G401 (cell line): Measurements from ENCODE around the gene FLNC. TPM values are rescaled to one million over a fixed set of nuclear protein-coding genes. Genes with fewer than 3 reads are reported as not detected.

Experiments used
- DNase-seq: peaks from one replicate; pipeline ENCODE4 v3.0.0-alpha.2; 2015; ENCODE audit warnings: low spot score
- in situ Hi-C: cut with HindIII; loops from 2 replicates; pipeline ENCODE4 v1.10.0; 2016; ENCODE audit warnings: low sequenced_read_pairs, mixed read lengths
- total RNA-seq: library from RNA; depleted of rRNA; stranded (reverse); fragments of >200 nt; shearing (Covaris generic); gene quantifications from 2 replicates; pipeline ENCODE4 v1.2.3, GENCODE V29; 2014

Gene FLNC
- total RNA-seq, 1 experiment from 2014 or later = 231 TPM

DNA sequence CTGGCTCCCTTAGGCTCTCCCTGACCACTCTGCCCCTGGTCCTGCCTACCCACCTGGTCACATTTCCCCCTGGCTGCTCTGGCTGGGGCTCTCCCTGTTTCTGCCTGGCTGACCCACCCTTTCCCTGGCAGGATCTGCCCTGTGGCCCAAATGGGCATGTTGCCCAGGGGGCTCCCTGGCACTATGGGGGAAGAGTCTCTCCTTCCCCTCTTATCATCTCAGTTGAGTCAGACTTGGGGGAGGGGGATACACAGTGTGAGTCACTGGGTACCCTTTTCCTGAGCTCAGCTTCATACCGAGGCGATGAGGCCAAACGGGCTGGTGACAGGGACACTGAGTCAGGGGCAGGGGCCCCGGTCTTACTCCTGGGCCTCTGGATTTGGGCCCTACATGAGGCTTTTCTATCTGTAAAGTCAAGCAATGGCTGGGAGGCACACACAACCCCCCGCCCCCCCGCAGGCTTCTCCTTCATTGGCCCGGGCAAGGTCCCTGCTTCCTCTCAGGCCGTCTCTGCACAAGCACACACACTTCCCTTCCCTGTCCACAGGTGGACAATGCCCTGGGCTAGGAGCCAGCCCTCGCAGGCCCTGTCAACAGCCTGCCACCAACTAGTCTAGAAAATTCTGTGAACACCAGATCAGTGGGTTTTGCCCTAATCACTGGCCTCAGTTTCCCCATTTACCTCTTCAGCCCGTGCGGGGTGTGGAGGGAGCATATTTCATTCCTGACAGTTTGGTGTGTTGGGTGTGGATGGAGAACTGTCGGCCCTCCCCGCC lies 627 bp upstream of the FLNC start:
- no peak for DNase-seq
- in situ Hi-C loops = no loop called here

DNA sequence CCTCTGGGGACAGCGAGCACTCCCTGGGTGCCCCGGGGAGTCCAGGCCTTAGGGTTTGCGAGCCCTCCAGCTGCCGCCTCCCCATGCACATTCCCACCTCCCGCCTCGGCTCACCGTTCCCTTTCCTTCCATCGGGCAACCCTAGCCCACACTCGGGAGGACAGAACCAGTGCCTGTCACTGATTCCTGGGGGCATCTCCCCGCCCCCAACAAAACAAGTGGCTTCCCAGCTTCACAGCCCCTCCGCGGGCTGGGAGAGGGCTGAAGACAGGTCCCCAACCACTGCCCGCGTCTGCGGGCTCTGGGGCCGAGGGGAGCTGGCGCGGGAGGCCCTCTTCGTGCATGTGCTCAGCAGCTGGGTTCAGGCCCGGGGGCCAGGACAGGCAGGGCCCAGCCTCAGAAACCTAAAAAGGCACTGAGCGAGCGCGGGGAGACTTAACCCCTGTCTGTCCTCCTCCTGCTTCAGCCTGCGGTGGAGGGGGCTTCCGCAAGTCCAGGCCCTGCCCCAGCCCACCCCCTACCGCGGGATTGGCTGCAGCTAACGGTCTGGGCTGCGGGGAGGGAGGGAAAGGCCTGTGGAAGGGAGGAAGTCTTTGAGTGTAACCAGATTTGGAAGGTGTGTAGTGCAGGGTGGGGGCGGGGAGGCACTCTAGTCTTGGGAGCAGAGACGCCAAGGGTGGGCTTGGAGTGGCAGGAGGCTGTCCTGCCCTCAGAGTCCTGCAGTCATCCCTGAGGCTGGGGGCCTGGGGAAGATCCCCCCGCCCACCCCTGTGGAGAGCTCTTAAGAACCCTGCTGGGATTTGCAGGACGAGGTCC lies 1.2 kb downstream of the FLNC start:
- in situ Hi-C loops = no loop called here
- DNase-seq = peak; percentile 40

GRCh38 chr7:128831994-128832879 lies 2.0 kb downstream of the FLNC start:
- in situ Hi-C loops = no loop called here
- DNase-seq = no peak

DNA sequence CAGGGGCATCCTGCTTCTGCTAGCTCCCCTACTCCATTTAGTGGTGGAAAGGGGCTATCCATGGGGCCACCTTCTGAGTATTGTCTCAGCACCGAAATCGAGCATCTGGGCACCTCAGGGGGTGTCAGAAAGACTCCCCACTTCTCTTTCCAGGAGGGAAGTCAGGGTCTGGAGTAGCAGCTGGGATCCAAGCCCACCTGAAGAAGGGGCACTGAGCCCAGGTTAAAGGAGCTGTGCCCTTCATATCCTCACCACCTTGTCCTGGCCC lies 2.6 kb downstream of the FLNC start:
- in situ Hi-C loops = no loop called here
- DNase-seq = no peak

DNA sequence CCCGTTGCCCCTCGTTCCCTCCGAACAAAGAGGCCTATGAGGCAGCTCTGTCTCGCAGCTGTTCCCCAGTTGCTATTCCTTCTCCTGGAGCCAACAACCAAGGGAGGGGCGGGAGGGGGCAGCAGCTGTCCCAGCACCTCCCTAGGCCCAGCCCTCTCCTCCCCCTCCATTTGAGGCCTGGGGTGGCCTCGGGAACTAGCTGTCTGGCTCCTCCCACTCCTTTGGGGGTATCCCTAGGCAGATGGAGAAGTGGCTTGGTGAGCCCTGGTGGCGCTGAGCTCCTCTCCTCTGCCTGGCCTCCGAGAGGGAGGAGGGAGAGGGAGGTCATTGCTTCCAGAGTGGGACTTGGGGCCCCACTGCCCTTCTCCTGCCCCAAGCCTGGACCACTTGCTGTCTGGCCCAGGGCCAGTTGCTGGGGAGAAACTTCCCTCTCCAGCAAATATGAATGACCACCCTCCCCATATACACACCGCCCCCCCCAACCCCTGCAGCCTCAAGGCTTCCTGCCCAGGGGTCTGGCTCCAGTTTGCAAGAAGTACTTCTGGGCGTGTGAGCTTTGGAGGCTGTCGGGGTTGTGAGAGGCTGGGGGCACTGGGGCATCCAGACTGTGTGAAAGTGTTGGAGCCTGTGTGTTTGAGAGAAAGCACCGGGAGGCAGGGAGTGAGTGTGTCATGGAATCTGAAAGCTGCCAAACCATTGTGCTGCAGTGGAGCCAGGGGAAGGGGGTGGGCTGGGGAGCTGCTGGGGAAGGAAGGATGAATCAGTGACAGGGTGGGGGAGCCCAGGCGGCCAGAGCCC lies 3.1 kb downstream of the FLNC start:
- DNase-seq = no peak
- in situ Hi-C loops = no loop called here

- in situ Hi-C loops = no loop called here
- no peak for DNase-seq
Observed at GRCh38 chr7:128833946-128834325, 3.7 kb downstream of the FLNC start.

GRCh38 chr7:128835231-128835751 lies 5.1 kb downstream of the FLNC start:
- no peak for DNase-seq
- in situ Hi-C loops = no loop called here

DNA sequence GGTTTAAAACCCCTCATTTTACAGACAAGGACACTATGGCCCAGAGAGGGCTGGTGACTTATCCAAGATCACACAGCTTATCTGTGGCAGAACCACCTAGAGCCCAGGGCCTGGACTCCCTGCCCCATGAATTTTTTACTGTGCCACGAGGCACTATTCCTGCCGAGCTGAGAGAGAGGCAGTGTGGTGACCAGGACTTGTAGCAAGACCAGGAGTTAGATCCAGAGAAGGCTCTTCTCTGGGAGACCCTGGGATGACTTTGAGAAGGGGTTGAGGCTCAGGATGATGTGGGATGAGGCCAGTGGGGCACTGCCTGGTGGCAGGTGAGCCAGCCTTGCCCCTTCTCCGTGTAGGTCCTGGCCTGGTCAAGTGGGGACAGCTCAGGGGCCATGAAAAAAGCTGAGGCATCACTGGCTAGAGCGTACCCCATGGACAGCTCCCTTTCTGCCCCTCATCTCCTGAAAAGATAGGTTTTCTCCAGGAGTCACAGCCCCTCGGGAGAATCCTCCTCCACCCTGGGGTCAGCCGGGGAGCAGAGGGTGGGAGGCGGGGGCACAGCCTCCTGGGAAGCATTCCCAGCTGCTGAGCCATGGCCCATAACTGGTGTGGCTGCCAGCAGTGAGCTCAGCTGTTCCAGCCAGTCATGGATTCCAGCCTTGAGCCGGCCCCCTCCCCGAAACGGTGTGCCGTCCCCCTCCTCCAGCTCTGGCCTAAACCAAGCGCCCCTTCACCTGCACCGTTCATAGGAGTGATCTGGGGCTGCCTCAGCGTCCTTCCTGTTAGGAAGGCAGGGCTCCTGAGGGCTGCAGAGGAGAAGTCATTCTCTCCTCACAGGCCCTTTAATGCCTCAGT lies 5.8 kb downstream of the FLNC start:
- no peak for DNase-seq
- in situ Hi-C loops = no loop called here

DNA sequence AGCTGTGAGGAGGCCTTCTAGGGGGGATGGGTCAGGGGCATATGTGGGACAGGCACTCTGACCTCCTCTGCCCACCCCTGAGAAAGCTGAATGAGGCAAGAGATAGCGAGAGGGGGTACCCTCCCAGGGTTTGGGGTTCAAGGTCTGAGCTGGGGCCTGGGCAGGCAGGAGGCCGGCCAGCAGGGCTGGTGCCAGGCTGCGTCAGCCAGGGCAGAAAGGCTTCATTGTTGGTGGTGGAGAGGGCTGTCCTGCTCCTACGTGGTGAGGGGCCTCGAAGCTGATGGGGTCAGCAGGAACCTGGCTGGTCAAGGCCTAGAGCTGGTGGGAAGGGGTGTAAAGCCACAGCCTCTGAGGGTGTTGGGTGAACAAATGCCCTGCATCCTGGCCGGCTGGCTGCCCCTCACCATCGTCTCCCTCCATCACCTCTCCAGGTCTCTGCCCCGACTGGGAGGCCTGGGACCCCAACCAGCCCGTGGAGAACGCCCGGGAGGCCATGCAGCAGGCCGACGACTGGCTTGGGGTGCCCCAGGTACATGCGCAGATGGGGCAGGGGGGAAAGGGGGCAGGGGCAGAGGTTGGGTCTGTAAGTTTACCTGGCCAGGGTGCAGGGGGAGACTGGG lies 6.6 kb downstream of the FLNC start:
- in situ Hi-C loops = no loop called here
- no peak for DNase-seq

GRCh38 chr7:128837521-128837921 lies 7.3 kb downstream of the FLNC start:
- in situ Hi-C loops = no loop called here
- no peak for DNase-seq

DNA sequence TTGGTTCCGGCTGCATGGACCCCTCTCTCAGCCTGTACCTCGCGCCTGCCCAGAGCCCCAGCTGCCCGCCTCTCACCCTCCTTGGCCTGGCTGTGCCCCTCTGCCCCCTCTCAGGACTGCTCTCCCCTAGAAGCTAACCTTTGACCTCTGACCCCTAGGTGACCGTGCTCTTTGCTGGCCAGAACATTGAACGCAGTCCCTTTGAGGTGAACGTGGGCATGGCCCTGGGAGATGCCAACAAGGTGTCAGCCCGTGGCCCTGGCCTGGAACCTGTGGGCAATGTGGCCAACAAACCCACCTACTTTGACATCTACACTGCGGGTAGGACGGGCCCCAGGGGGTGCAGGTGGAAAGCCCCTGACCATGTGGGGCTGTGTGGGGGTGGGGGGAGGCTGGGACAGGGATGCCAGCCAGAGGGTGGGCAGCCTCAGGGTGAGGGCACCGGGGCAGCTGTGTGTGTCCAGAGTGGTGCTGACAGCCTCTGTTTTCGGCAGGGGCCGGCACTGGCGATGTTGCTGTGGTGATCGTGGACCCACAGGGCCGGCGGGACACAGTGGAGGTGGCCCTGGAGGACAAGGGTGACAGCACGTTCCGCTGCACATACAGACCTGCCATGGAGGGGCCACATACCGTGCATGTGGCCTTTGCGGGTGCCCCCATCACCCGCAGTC lies 8.0 kb downstream of the FLNC start:
- in situ Hi-C loops = no loop called here
- no peak for DNase-seq

DNA sequence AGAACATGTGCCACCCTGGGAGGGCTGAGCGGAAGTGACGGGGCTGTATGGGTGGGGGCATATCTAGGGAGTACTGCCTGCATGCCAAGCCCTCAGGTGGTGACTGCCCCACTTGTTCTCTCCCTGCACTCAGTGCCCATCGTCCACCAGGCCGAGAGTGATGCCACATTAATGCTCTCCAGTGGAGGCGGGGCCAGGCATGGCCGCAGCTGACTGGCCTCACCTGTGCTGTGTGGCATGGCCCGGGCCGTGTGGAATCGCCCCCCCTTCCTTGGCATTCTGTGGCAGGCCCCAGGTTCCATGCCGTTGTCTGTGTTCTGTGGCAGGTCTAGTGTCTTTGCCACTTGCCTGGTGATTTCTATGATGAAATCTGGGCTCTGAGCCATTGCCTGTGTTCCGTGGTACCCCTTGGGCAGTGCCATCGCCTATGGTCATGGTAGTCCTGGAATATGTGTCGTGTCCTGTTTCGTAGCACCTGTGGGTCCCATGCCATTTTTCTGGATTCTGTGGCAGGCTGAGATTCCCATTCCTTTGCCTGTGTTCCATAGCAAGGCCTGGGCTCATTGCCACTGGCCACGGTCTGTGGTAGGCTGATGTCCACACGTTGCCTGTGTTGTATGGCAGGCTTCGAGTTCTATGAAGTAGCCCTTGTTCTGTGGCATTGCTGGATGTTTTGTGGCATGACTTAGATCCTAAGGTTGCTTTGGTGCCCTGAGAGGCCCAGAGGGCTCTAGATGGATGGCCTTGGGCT lies 8.9 kb downstream of the FLNC start:
- DNase-seq = no peak
- in situ Hi-C loops = no loop called here

GRCh38 chr7:128839751-128840177 lies 9.6 kb downstream of the FLNC start:
- in situ Hi-C loops = no loop called here

DNA sequence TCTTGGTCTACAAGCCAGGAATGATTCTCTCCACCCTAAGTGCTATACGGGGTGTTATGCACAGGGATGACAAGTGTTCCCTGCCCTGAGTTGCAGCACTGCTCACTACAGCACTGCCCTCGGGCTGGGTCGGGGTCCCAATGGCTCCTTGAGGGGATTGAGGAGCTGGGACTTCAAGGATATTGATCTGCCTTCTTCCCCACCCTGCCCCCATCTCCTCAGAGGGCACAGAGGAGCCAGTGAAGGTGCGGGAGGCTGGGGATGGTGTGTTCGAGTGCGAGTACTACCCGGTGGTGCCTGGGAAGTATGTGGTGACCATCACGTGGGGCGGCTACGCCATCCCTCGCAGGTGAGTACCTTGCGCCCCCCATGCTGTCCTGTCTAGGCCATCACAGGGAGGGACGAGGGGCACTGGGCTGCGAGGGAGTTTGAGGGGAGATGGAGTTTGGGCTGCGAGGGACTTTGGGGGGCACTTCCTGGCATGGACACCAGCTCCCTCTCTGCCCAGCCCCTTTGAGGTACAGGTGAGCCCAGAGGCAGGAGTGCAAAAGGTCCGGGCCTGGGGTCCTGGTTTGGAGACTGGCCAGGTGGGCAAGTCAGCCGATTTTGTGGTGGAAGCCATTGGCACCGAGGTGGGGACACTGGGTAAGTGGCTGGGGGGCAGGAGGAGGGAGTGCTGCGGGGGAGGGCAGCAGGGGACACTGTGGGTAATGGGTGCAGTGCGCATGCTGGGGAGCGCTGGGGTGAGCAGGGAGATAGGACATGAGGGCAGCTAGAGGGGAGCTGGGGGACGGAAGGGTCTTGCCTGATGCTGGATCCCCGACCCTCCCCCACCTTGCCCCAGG lies 10.3 kb downstream of the FLNC start:
- in situ Hi-C loops = no loop called here

More at GRCh38 chr7:128839751-128840177, 9.6 kb downstream of the FLNC start:
- DNase-seq = no peak

DNA sequence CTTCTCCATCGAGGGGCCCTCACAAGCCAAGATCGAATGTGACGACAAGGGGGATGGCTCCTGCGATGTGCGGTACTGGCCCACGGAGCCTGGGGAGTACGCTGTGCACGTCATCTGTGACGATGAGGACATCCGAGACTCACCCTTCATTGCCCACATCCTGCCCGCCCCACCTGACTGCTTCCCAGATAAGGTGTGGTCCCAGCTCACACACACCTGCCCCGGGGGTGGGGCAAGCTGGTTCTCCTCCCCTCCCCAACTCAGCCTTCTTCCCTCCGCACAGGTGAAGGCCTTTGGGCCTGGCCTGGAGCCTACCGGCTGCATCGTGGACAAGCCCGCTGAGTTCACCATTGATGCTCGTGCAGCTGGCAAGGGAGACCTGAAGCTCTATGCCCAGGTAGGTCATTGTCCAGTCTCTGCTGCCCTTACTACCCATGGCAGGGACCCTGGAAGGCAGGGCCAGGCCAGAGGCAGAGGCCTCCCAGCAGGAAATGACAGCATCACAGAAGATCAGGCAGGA lies 11.0 kb downstream of the FLNC start:
- in situ Hi-C loops = no loop called here
- DNase-seq = no peak

More for the DNA sequence above, 10.3 kb downstream of the FLNC start:
- DNase-seq = no peak
